SK-N-SH (cell line): ENCODE data around the gene ETS1. TPM values are rescaled to one million over a fixed set of nuclear protein-coding genes. Genes with fewer than 3 reads are reported as not detected.

Experiments used
- CTCF ChIA-PET: fragments of 300-600, 350-600 bp; formaldehyde crosslinking; extraction: SDS; loops from one replicate; lab custom pipeline; 2021; lab: Yijun Ruan, JAX
- POLR2A ChIA-PET: fragments of 350-600 bp; sonication (Branson Sonifier 250); formaldehyde crosslinking; extraction: SDS; loops from one replicate; lab custom pipeline; 2020; ENCODE audit warnings: antibody characterized with exemption, inconsistent platforms; lab: Yijun Ruan, JAX
- DNase-seq: peaks from one replicate; pipeline ENCODE4 v3.0.0; 2012
- H2AFZ ChIP-seq: fragments of 200-600 bp; sonication (generic); 2 replicates; pipeline ENCODE4 v1.8.1; 2016; ENCODE audit warnings: antibody characterized with exemption, mild to moderate bottlenecking, low read depth
- H3F3A ChIP-seq: fragments of 200-600 bp; sonication (generic); replicated peaks from 2 replicates; pipeline ENCODE3; 2016; ENCODE audit warnings: antibody characterized with exemption, mild to moderate bottlenecking; ENCODE audit not compliant: insufficient read depth
- H3K27ac ChIP-seq, 2 experiments: fragments of 200-500 bp in 1 of 2; fragments of 200-600 bp in 1 of 2; sonication (Bioruptor generic) in 1 of 2; sonication (generic), shearing (Covaris generic) in 1 of 2; 2 replicates each; pipeline versions ENCODE4 v1.5.1 to v1.6.1; 2014 to 2016; ENCODE audit warnings: low read depth in 2 of 2, inconsistent platforms in 1 of 2, low read length in 1 of 2, mild to moderate bottlenecking in 1 of 2, mixed read lengths in 1 of 2
- H3K27me3 ChIP-seq: fragments of 200-600 bp; sonication (generic), shearing (Covaris generic); 2 replicates; pipeline ENCODE4 v1.6.1; 2016; ENCODE audit warnings: mixed run types; ENCODE audit not compliant: insufficient read depth
- H3K36me3 ChIP-seq, 2 experiments: fragments of 200-500 bp in 1 of 2; fragments of 200-600 bp in 1 of 2; sonication (Bioruptor generic) in 1 of 2; sonication (generic) in 1 of 2; replicated peaks in 1 of 2; 2 replicates each; pipeline versions ENCODE3 to v1.5.1; 2014 to 2016; ENCODE audit warnings: low read length in 1 of 2, mild to moderate bottlenecking in 1 of 2; ENCODE audit not compliant: insufficient read depth in 2 of 2, control insufficient read depth in 1 of 2
- H3K4me1 ChIP-seq, 2 experiments: fragments of 200-500 bp in 1 of 2; fragments of 200-600 bp in 1 of 2; sonication (Bioruptor generic) in 1 of 2; sonication (generic), shearing (Covaris generic) in 1 of 2; 2 replicates each; pipeline versions ENCODE4 v1.5.1 to v1.6.1; 2014 to 2016; ENCODE audit warnings: low read depth in 1 of 2, low read length in 1 of 2, mixed run types in 1 of 2; ENCODE audit not compliant: insufficient read depth in 2 of 2, control insufficient read depth in 1 of 2
- H3K4me2 ChIP-seq: fragments of 200-600 bp; sonication (generic), shearing (Covaris generic); 2 replicates; pipeline ENCODE4 v1.6.1; 2017; ENCODE audit warnings: mixed run types
- H3K4me3 ChIP-seq, 2 experiments: fragments of 200-500 bp in 1 of 2; fragments of 200-600 bp in 1 of 2; sonication (Bioruptor generic) in 1 of 2; sonication (generic), shearing (Covaris generic) in 1 of 2; 2 replicates each; pipeline versions ENCODE4 v1.5.1 to v1.8.1; 2014 to 2016; ENCODE audit warnings: low read depth in 2 of 2, inconsistent platforms in 1 of 2, low read length in 1 of 2, mild to moderate bottlenecking in 1 of 2, mixed read lengths in 1 of 2, moderate library complexity in 1 of 2
- H3K79me2 ChIP-seq: fragments of 200-600 bp; sonication (generic); 2 replicates; pipeline ENCODE4 v1.8.1; 2017; ENCODE audit warnings: mild to moderate bottlenecking; ENCODE audit not compliant: insufficient read depth
- H3K9ac ChIP-seq: fragments of 200-600 bp; sonication (generic); 2 replicates; pipeline ENCODE4 v1.6.1; 2017; ENCODE audit warnings: mixed run types
- H3K9me2 ChIP-seq: fragments of 200-600 bp; sonication (generic); 2 replicates; pipeline ENCODE4 v1.6.1; 2017; ENCODE audit warnings: mixed run types
- H3K9me3 ChIP-seq: fragments of 200-600 bp; sonication (generic); 2 replicates; pipeline ENCODE4 v1.6.1; 2017; ENCODE audit warnings: mixed run types, mild to moderate bottlenecking, moderate library complexity
- H4K20me1 ChIP-seq: fragments of 200-600 bp; sonication (generic); 2 replicates; pipeline ENCODE4 v1.6.1; 2017; ENCODE audit warnings: mild to moderate bottlenecking, mixed run types; ENCODE audit not compliant: insufficient read depth
- FOXJ3 ChIP-seq: sonication (generic); formaldehyde crosslinking; IDR thresholded peaks from 2 replicates; pipeline ENCODE4 v1.5.1; 2020; ENCODE audit warnings: mild to moderate bottlenecking, missing genetic modification reagents
- GABPA ChIP-seq: IDR thresholded peaks from 2 replicates; pipeline ENCODE4 v1.4.0; 2012; ENCODE audit warnings: low read depth, mild to moderate bottlenecking
- IRF3 ChIP-seq: fragments of 150-350 bp; IDR thresholded peaks from 2 replicates; pipeline ENCODE4 v1.6.1; 2016; ENCODE audit warnings: mild to moderate bottlenecking, low read depth, low read length
- MAX ChIP-seq: IDR thresholded peaks from 2 replicates; pipeline ENCODE4 v1.4.0; 2012; ENCODE audit warnings: low read depth
- MEF2A ChIP-seq: IDR thresholded peaks from 2 replicates; pipeline ENCODE4 v1.4.0; 2012; ENCODE audit warnings: low read depth, borderline replicate concordance
- RCOR1 ChIP-seq: fragments of 150-350 bp; IDR thresholded peaks from 2 replicates; pipeline ENCODE4 v1.6.1; 2017; ENCODE audit warnings: antibody characterized with exemption, low read length
- SMC3 ChIP-seq: IDR thresholded peaks from 2 replicates; pipeline ENCODE4 v1.6.1; 2012; ENCODE audit warnings: low read depth, low read length, improper control_type of control experiment
- TAF1 ChIP-seq: IDR thresholded peaks from 2 replicates; pipeline ENCODE4 v1.6.1; 2012; ENCODE audit warnings: low read depth, mild to moderate bottlenecking, low read length, moderate library complexity, borderline replicate concordance
- TCF12 ChIP-seq: IDR thresholded peaks from 2 replicates; pipeline ENCODE4 v1.4.0; 2012
- TEAD4 ChIP-seq: IDR thresholded peaks from 2 replicates; pipeline ENCODE4 v1.4.0; 2012; ENCODE audit warnings: mild to moderate bottlenecking, borderline replicate concordance; ENCODE audit not compliant: insufficient read depth
- WGBS: methylation state at CpG from one replicate; pipeline ENCODE4 v1.1.6; 2017; ENCODE audit warnings: low lambda C conversion rate; 5-methylcytosine and 5-hydroxymethylcytosine counted together
- polyA plus RNA-seq, 3 experiments: library from polyadenylated mRNA; depleted of rRNA; stranded (reverse); fragments of >200 nt; gene quantifications; 2 replicates each; pipeline ENCODE4 v1.2.3, GENCODE V29; 2012
- TF ChIP-seq, protein P1 (sequence below): IDR thresholded peaks from 2 replicates; pipeline ENCODE4 v1.6.1; 2012; ENCODE audit warnings: mild to moderate bottlenecking, low read depth, low read length, moderate library complexity
- TF ChIP-seq, protein P2 (sequence below): IDR thresholded peaks from 2 replicates; pipeline ENCODE4; 2012

ETS1 gene
- polyA plus RNA-seq, 1 of the 3 experiments (the other 2 are of a cell fraction): 14.5 TPM

DNA sequence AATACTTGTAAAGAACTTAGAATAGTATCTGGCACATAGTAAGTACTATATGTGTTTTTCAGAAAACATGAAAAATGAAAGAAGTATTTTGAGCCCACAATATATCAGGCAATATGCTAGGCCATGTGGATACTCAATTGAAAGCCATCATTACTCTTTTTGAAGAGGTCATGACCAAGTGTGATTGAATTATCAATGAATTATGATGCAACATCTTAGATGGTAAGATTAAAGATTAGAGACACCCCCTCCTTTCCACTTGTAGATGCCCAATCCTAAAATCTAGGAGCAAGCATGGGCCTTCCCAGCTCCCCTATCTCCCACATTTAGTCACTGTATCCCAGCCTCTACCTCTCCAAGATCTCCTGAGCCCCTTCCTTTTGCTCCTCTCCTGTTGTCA is 154.4 kb downstream of the ETS1 start:
- no peak overlapping the region for H3K4me2 ChIP-seq
- H3K27ac ChIP-seq: no peak overlapping the region
- H3K79me2 ChIP-seq: no peaks in the 10 kb centered on the region
- CTCF ChIA-PET: interaction anchor here (1.0 kb wide), 1 partner anchor 198 kb away, joined by 4 read pairs; no protein-coding TSS in a partner anchor
- no peaks in the 10 kb centered on the region for H3K36me3 ChIP-seq
- H3K9me3 ChIP-seq: no peaks in the 10 kb centered on the region
- H3K9ac ChIP-seq: no peak overlapping the region
- no peak overlapping the region for H3K4me3 ChIP-seq
- H3K9me2 ChIP-seq: no peaks in the 10 kb centered on the region
- H3K4me1 ChIP-seq: peaks cover 0 to 9% of the 10 kb centered on the region in 2 experiments; a peak in 1 of 4 replicates
- no peak overlapping the region for H2AFZ ChIP-seq
- POLR2A ChIA-PET: no interaction called here
- H4K20me1 ChIP-seq: no peaks in the 10 kb centered on the region
- no peaks in the 10 kb centered on the region for H3F3A ChIP-seq
- DNase-seq: no peak
- TF ChIP-seq SMC3: no peak
- TF ChIP-seq TCF12: no peak
- no peak for TF ChIP-seq MEF2A
- TF ChIP-seq IRF3: no peak
- no peak for TF ChIP-seq RCOR1
- TF ChIP-seq FOXJ3 (CRISPR knock-in tag): no peak
- TF ChIP-seq GABPA: no peak
- no peak for TF ChIP-seq MAX
- TF ChIP-seq, protein P1, sequence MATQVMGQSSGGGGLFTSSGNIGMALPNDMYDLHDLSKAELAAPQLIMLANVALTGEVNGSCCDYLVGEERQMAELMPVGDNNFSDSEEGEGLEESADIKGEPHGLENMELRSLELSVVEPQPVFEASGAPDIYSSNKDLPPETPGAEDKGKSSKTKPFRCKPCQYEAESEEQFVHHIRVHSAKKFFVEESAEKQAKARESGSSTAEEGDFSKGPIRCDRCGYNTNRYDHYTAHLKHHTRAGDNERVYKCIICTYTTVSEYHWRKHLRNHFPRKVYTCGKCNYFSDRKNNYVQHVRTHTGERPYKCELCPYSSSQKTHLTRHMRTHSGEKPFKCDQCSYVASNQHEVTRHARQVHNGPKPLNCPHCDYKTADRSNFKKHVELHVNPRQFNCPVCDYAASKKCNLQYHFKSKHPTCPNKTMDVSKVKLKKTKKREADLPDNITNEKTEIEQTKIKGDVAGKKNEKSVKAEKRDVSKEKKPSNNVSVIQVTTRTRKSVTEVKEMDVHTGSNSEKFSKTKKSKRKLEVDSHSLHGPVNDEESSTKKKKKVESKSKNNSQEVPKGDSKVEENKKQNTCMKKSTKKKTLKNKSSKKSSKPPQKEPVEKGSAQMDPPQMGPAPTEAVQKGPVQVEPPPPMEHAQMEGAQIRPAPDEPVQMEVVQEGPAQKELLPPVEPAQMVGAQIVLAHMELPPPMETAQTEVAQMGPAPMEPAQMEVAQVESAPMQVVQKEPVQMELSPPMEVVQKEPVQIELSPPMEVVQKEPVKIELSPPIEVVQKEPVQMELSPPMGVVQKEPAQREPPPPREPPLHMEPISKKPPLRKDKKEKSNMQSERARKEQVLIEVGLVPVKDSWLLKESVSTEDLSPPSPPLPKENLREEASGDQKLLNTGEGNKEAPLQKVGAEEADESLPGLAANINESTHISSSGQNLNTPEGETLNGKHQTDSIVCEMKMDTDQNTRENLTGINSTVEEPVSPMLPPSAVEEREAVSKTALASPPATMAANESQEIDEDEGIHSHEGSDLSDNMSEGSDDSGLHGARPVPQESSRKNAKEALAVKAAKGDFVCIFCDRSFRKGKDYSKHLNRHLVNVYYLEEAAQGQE: no peak
- TF ChIP-seq, protein P2, sequence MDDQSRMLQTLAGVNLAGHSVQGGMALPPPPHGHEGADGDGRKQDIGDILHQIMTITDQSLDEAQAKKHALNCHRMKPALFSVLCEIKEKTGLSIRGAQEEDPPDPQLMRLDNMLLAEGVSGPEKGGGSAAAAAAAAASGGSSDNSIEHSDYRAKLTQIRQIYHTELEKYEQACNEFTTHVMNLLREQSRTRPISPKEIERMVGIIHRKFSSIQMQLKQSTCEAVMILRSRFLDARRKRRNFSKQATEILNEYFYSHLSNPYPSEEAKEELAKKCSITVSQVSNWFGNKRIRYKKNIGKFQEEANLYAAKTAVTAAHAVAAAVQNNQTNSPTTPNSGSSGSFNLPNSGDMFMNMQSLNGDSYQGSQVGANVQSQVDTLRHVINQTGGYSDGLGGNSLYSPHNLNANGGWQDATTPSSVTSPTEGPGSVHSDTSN: no peak
- H3K27me3 ChIP-seq: no peaks in the 10 kb centered on the region

DNA sequence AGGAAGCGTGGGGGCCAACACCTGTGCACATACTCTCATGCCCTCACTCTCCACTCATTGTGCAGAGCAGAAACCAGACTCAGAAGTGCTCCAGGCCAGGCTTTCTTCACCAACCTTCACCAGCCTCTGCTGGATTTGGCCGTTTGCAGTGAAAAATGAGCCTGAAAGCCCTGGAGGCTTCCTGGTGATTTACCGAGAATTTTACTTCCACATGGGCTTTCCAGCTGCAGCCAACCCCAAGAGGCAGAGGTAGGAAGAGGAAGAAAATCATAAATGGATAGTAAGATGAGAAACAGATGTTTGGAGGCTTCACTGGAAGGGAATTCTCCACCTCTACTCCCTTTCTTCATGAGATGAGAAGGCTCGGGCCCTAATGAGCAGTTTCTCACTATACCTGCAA is 155.4 kb downstream of the ETS1 start:
- no peaks in the 10 kb centered on the region for H3F3A ChIP-seq
- H4K20me1 ChIP-seq: no peaks in the 10 kb centered on the region
- CTCF ChIA-PET: interaction anchor here (0.8 to 1.1 kb wide), 4 partner anchors 9 to 199 kb away, joined by 3 to 4 read pairs (median 4); no protein-coding TSS in a partner anchor
- peaks cover 0 to 9% of the 10 kb centered on the region in 2 experiments; a peak in 1 of 4 replicates for H3K4me1 ChIP-seq
- DNase-seq: no peak
- H3K9me2 ChIP-seq: no peaks in the 10 kb centered on the region
- H3K27me3 ChIP-seq: no peaks in the 10 kb centered on the region
- no peak for TF ChIP-seq TEAD4
- TF ChIP-seq IRF3: no peak
- no peak for TF ChIP-seq TAF1
- TF ChIP-seq, protein P2: no peak
- TF ChIP-seq, protein P1: no peak
- TF ChIP-seq, all 33 proteins: peak for 0
- H3K4me3 ChIP-seq: no peak overlapping the region
- no peak overlapping the region for H3K9ac ChIP-seq
- no peak overlapping the region for H2AFZ ChIP-seq
- H3K9me3 ChIP-seq: no peaks in the 10 kb centered on the region
- H3K36me3 ChIP-seq: no peaks in the 10 kb centered on the region
- H3K27ac ChIP-seq: no peak overlapping the region
- WGBS: 74% methylated on average over 4 of the region's 4 CpGs
- H3K79me2 ChIP-seq: no peaks in the 10 kb centered on the region
- H3K4me2 ChIP-seq: no peak overlapping the region
- POLR2A ChIA-PET: no interaction called here
